ENCODE measurements around the gene NSG2. TPM values are rescaled to one million over a fixed set of nuclear protein-coding genes. Genes with fewer than 3 reads are reported as not detected.

The NSG2 gene
- total RNA-seq, 1 donor from 2014 or later, result 233 TPM

DNA sequence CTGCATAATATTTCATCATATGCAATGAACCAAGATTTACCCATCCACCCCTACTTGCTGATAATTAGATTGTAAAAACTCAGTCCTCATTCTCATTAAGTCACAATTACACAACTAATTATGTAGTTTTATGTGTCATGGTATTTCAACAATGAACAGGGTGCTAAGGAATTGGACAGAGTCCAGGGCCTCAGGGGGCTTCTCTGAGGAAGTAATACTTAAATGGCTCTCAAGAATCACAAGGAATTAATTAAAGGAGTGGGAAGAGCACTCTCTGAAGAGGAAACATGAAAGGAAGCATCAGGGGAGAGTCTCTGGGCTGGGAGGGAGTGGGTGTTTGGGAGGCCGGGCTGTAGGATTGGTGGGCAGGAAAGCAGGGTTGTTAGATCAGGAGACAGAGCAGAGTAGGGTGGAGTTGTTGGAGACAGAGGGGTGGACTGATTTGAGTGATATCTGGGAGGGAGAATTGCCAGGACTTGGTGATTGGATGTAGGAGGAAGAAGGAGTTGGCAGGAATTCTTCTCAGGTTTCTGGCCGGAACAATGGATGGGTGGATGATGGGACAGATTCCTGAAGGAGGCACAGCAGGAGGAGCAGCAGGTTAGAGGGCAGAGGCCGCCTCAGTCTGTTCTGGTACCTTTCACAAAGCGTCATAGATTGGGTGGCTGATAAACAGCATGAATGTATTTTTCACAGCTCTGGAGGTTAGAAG lies 23.0 kb upstream of the NSG2 start:
- peak overlapping the region; percentile 24 for H3K27ac Mint-ChIP-seq (ENCODE audit: unreplicated experiment)
- TF ChIP-seq, protein P1, sequence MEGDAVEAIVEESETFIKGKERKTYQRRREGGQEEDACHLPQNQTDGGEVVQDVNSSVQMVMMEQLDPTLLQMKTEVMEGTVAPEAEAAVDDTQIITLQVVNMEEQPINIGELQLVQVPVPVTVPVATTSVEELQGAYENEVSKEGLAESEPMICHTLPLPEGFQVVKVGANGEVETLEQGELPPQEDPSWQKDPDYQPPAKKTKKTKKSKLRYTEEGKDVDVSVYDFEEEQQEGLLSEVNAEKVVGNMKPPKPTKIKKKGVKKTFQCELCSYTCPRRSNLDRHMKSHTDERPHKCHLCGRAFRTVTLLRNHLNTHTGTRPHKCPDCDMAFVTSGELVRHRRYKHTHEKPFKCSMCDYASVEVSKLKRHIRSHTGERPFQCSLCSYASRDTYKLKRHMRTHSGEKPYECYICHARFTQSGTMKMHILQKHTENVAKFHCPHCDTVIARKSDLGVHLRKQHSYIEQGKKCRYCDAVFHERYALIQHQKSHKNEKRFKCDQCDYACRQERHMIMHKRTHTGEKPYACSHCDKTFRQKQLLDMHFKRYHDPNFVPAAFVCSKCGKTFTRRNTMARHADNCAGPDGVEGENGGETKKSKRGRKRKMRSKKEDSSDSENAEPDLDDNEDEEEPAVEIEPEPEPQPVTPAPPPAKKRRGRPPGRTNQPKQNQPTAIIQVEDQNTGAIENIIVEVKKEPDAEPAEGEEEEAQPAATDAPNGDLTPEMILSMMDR (IDR thresholded peaks at IDR 0.05; ENCODE audit: partially characterized antibody, unreplicated experiment), result no peak
- no peak overlapping the region for H3K4me3 Mint-ChIP-seq (ENCODE audit: unreplicated experiment)
- peaks cover 2% of the 10 kb centered on the region for H3K9me3 Mint-ChIP-seq (ENCODE audit: unreplicated experiment)
- H3K27me3 Mint-ChIP-seq (ENCODE audit: unreplicated experiment), result no peaks in the 10 kb centered on the region
- peaks cover 6% of the 10 kb centered on the region for H3K4me1 Mint-ChIP-seq (ENCODE audit: low read depth, unreplicated experiment)
- DNase-seq, result no peak
- H3K36me3 Mint-ChIP-seq (ENCODE audit: unreplicated experiment), result no peaks in the 10 kb centered on the region

DNA sequence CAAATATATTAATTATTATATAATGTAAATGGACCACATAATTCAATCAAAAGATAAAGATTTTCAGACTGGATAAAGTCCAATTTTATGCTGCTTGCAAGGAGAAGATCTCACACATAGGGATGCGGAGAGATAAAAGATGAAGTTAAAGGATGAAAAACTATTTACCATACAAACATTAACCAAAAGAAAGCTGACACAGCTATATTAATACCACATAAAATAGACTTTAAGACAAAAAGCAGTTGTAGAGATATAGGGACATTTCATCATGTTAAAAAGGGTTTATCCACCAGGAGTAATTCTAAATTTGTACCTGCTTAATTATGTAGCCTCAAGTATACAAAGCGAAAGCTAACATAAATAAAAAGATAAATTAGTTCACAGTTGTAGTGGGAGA lies 15.2 kb upstream of the NSG2 start:
- H3K4me1 Mint-ChIP-seq (ENCODE audit: low read depth, unreplicated experiment), result no peaks in the 10 kb centered on the region
- no peak overlapping the region for H3K27ac Mint-ChIP-seq (ENCODE audit: unreplicated experiment)
- no peak for DNase-seq
- peaks cover 14% of the 10 kb centered on the region for H3K36me3 Mint-ChIP-seq (ENCODE audit: unreplicated experiment)
- no peaks in the 10 kb centered on the region for H3K9me3 Mint-ChIP-seq (ENCODE audit: unreplicated experiment)
- TF ChIP-seq, protein P1 (IDR thresholded peaks at IDR 0.05; ENCODE audit: partially characterized antibody, unreplicated experiment), result no peak
- H3K27me3 Mint-ChIP-seq (ENCODE audit: unreplicated experiment), result peaks cover 2% of the 10 kb centered on the region
- no peak overlapping the region for H3K4me3 Mint-ChIP-seq (ENCODE audit: unreplicated experiment)

DNA sequence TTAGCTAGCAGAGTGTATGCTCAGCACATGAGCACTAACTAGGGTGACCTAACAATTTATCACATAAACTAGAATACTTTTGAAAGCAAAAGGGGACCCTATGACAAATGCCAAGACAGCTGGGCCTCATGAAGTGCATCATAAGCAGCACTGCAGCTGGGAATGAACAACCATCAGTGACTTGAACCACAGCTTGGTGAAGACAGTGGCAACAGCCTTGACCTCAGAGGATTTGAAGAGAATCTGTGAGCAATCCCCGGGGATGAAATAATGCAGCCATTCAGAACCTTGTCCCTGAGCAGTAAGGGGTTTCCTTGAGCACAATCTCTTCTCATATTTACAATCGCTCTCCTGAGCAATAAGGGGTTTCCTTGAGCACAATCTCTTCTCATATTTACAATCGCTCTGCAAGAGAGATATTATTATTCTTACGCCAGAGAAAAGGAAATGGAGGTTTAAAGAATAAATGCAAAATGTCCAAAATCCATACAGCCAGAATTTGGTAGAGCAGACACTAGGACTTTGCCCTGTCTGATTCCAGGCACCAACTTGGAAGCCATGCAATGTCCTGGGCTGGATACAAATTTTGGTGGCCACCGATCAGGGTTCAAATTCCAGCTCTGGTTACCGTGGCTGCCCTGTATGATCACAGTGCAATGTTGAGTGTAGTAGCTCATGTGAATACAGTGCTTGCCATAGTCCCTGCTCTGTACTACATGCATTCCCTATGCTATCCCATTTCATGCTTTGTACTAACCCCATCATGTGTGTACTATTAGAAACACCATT lies 846 bp upstream of the NSG2 start:
- Mint-ChIP-seq H3K9me3 (ENCODE audit: unreplicated experiment) (peaks cover 16% of the 10 kb centered on the region), H3K4me3 (ENCODE audit: unreplicated experiment) (peak overlapping the region; percentile 87), H3K27ac (ENCODE audit: unreplicated experiment) (peak overlapping the region; percentile 99), H3K36me3 (ENCODE audit: unreplicated experiment) (peaks cover 8% of the 10 kb centered on the region), H3K4me1 (ENCODE audit: low read depth, unreplicated experiment) (peaks cover 31% of the 10 kb centered on the region), H3K27me3 (ENCODE audit: unreplicated experiment) (peaks cover 11% of the 10 kb centered on the region)
- TF ChIP-seq, protein P1 (IDR thresholded peaks at IDR 0.05; ENCODE audit: partially characterized antibody, unreplicated experiment), result no peak
- DNase-seq, result peak; percentile 25

DNA sequence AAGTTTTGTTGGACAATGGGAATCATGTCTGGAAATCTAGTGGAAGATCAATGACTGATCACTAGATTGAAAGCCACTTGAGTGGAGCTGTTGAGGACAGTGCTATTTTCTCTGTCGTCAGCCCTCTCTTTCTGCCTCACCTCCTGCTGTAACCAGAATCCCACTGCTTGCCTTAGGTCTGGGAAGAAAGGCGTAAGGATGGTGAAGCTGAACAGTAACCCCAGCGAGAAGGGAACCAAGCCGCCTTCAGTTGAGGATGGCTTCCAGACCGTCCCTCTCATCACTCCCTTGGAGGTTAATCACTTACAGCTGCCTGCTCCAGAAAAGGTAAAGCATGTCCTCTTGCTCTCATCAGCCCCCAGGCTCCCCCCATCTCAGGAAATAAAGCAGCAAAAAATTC lies 1.1 kb downstream of the NSG2 start:
- DNase-seq, result no peak
- H3K36me3 Mint-ChIP-seq (ENCODE audit: unreplicated experiment), result peaks cover 16% of the 10 kb centered on the region
- H3K9me3 Mint-ChIP-seq (ENCODE audit: unreplicated experiment), result peaks cover 16% of the 10 kb centered on the region
- H3K4me1 Mint-ChIP-seq (ENCODE audit: low read depth, unreplicated experiment), result peaks cover 37% of the 10 kb centered on the region
- peak overlapping the region; percentile 99 for H3K27ac Mint-ChIP-seq (ENCODE audit: unreplicated experiment)
- TF ChIP-seq, protein P1 (IDR thresholded peaks at IDR 0.05; ENCODE audit: partially characterized antibody, unreplicated experiment), result no peak
- H3K27me3 Mint-ChIP-seq (ENCODE audit: unreplicated experiment), result peaks cover 11% of the 10 kb centered on the region
- peak overlapping the region; percentile 87 for H3K4me3 Mint-ChIP-seq (ENCODE audit: unreplicated experiment)
